K562 (cell line): ENCODE measurements around the gene ZNF407. TPM values are rescaled to one million over a fixed set of nuclear protein-coding genes. Genes with fewer than 3 reads are reported as not detected.

ENCODE experiments used
- ATAC-seq: fragments of 200-7000 bp; cut with Tn5 transposase; 3 replicates; pipeline ENCODE4 v1.9.1; 2020; ENCODE audit warnings: moderate library complexity
- BruUV-seq: library from RNA; stranded (reverse); fragments of 400-500 nt; replicated peaks from 2 replicates; lab custom pipeline; 2021; lab: Mats Ljungman, UMichigan
- CTCF ChIA-PET: fragments of 300-600 bp; formaldehyde crosslinking; extraction: SDS; loops from one replicate; lab custom pipeline; 2021; ENCODE audit warnings: low intra/inter-chr PET ratio; lab: Yijun Ruan, JAX
- POLR2A ChIA-PET: fragments of 300-600, 350-650 bp; sonication (Branson Sonifier 250); formaldehyde crosslinking; extraction: SDS; loops from one replicate; lab custom pipeline; 2021; ENCODE audit warnings: antibody characterized with exemption, inconsistent platforms; lab: Yijun Ruan, JAX
- DNase-seq, 4 experiments: peaks; one replicate each; pipeline versions ENCODE4 v3.0.0 to v3.0.0-alpha.2; 2011 to 2018; ENCODE audit warnings: low spot score in 3 of 4, mixed read lengths in 3 of 4; ENCODE audit errors: extremely low read depth in 1 of 4
- FAIRE-seq: peaks from 2 replicates; lab custom pipeline; 2011; peaks lifted over from hg19 to GRCh38; lab: Jason Lieb, UNC
- H2AFZ ChIP-seq: 2 replicates; pipeline ENCODE4 v1.6.0; 2011; ENCODE audit warnings: low read depth, low read length, control low read depth, inconsistent platforms
- H3K27ac ChIP-seq: fragments of 200-600 bp; 3 replicates; pipeline ENCODE4 v1.8.0; 2011; ENCODE audit warnings: low read depth, mild to moderate bottlenecking, control low read depth, inconsistent platforms, low read length, moderate library complexity, mixed read lengths; ENCODE audit errors: extremely low read depth
- H3K27me3 ChIP-seq, 2 experiments: fragments of 300-600 bp in 1 of 2; 2 replicates in 1 of 2; 3 replicates in 1 of 2; pipeline versions ENCODE4 v1.6.0 to v1.8.0; 2011; ENCODE audit warnings: inconsistent platforms in 2 of 2, low read length in 2 of 2, mild to moderate bottlenecking in 1 of 2, mixed read lengths in 1 of 2, moderate library complexity in 1 of 2; ENCODE audit not compliant: control insufficient read depth in 2 of 2, insufficient read depth in 2 of 2
- H3K36me3 ChIP-seq: fragments of 300-600 bp; 3 replicates; pipeline ENCODE4 v1.8.0; 2011; ENCODE audit warnings: mild to moderate bottlenecking, low read length, inconsistent platforms; ENCODE audit not compliant: control insufficient read depth, insufficient read depth
- H3K4me1 ChIP-seq, 2 experiments: fragments of 200-600 bp in 1 of 2; replicated peaks in 1 of 2; 2 replicates in 1 of 2; 3 replicates in 1 of 2; pipeline versions ENCODE4 v1.5.1 to v1.8.0; 2011; ENCODE audit warnings: inconsistent platforms in 2 of 2, low read length in 2 of 2, mild to moderate bottlenecking in 1 of 2, mixed read lengths in 1 of 2, moderate library complexity in 1 of 2; ENCODE audit not compliant: control insufficient read depth in 2 of 2, insufficient read depth in 2 of 2
- H3K4me2 ChIP-seq: 2 replicates; pipeline ENCODE4 v1.6.1; 2011; ENCODE audit warnings: low read length, control low read depth, inconsistent platforms, mixed read lengths; ENCODE audit not compliant: insufficient read depth
- H3K4me3 ChIP-seq: fragments of 200-600 bp; sonication (generic), shearing (Covaris generic); 2 replicates; pipeline ENCODE4 v1.5.1; 2016; ENCODE audit warnings: control low read depth, inconsistent platforms
- H3K79me2 ChIP-seq: fragments of 200-600 bp; 3 replicates; pipeline ENCODE4 v1.8.0; 2011; ENCODE audit warnings: low read length, inconsistent platforms; ENCODE audit not compliant: control insufficient read depth, insufficient read depth
- H3K9ac ChIP-seq, 2 experiments: 2 replicates each; pipeline versions ENCODE4 v1.6.0 to v1.6.1; 2011; ENCODE audit warnings: low read depth in 2 of 2, low read length in 2 of 2, control low read depth in 1 of 2, inconsistent platforms in 1 of 2, mild to moderate bottlenecking in 1 of 2, mixed read lengths in 1 of 2; ENCODE audit not compliant: insufficient read depth in 1 of 2
- H3K9me1 ChIP-seq: one replicate; pipeline ENCODE4 v1.6.0; 2011; ENCODE audit warnings: inconsistent platforms, mild to moderate bottlenecking, low read length, moderate library complexity; ENCODE audit not compliant: control insufficient read depth, insufficient read depth
- H3K9me3 ChIP-seq: replicated peaks from 2 replicates; pipeline ENCODE4 v1.5.1; 2011; ENCODE audit warnings: low read depth, low read length, inconsistent platforms; ENCODE audit not compliant: control insufficient read depth, insufficient read depth
- H4K20me1 ChIP-seq: replicated peaks from 2 replicates; pipeline ENCODE4 v1.6.1; 2011; ENCODE audit warnings: low read length, inconsistent platforms, mixed read lengths; ENCODE audit not compliant: control insufficient read depth, insufficient read depth
- CEBPG ChIP-seq, 3 experiments: fragments of 200-800 bp in 1 of 3; sonication (Bioruptor generic) in 1 of 3; sonication (generic) in 1 of 3; formaldehyde crosslinking in 1 of 3; IDR thresholded peaks in 2 of 3; conservative IDR thresholded peaks in 1 of 3; 2 replicates each; pipeline versions ENCODE4 v1.6.1 to v1.8.0; 2016 to 2022; ENCODE audit warnings: missing compliant biosample characterization in 2 of 3, missing genetic modification characterization in 2 of 3, mild to moderate bottlenecking in 1 of 3, missing genetic modification reagents in 1 of 3
- TCF3 ChIP-seq: sonication (generic); formaldehyde crosslinking; IDR thresholded peaks from 2 replicates; pipeline ENCODE4 v1.4.0; 2020; ENCODE audit warnings: mild to moderate bottlenecking, missing genetic modification reagents
- WGBS: fragments of 100-300 bp; shearing (Covaris generic); methylation state at CpG from one replicate; pipeline ENCODE4 v1.1.6; 2016; ENCODE audit warnings: low coverage, mixed read lengths; ENCODE audit not compliant: insufficient coverage; ENCODE audit errors: missing lambda C conversion rate; 5-methylcytosine and 5-hydroxymethylcytosine counted together
- in situ Hi-C: fragments of 300-500 bp; cut with MboI; formaldehyde crosslinking; loops from 4 replicates; pipeline ENCODE4 v1.15.0; 2018; ENCODE audit warnings: inconsistent platforms, mixed read lengths
- intact Hi-C: fragments of 100-400 bp; cut with micrococcal nuclease; formaldehyde crosslinking; loops from 2 replicates; pipeline ENCODE4 v1.14.2; 2022
- polyA plus RNA-seq, 8 experiments: library from polyadenylated mRNA; depleted of rRNA in 4 of 8; stranded (reverse) in 5 of 8; unstranded in 3 of 8; fragments of >200 nt; fragmentation: Nextera tagmentation in 2 of 8; fragmentation: Illumina TruSeq in 1 of 8; extraction: Ambion mirVana in 2 of 8; extraction: Trizol in 1 of 8; gene quantifications; 2 replicates each; pipeline versions ENCODE4 v1.2.1 to v1.2.3, GENCODE V29; 2011 to 2014; ENCODE audit warnings: inconsistent platforms in 1 of 8, missing spikeins in 1 of 8
- total RNA-seq, 7 experiments: library from RNA; depleted of rRNA in 6 of 7; stranded (reverse); fragments of >200 nt in 6 of 7; fragmentation: Illumina TruSeq in 2 of 7; extraction: Trizol in 2 of 7; gene quantifications; 2 replicates each; pipeline versions ENCODE4 v1.2.1 to v1.2.3, GENCODE V29; 2011 to 2021; ENCODE audit warnings: low replicate concordance in 1 of 7
- TF ChIP-seq, protein P1 (sequence below), 2 experiments: fragments of 450-650 bp in 1 of 2; sonication (generic) in 1 of 2; formaldehyde crosslinking in 1 of 2; IDR thresholded peaks in 1 of 2; conservative IDR thresholded peaks in 1 of 2; 2 replicates each; pipeline versions ENCODE4 v1.6.1 to v1.8.1; 2016 to 2023; ENCODE audit warnings: mild to moderate bottlenecking in 2 of 2, moderate library complexity in 2 of 2, inconsistent platforms in 1 of 2, missing genetic modification reagents in 1 of 2
- TF ChIP-seq, protein P2 (sequence below): sonication (generic); formaldehyde crosslinking; IDR thresholded peaks from 2 replicates; pipeline ENCODE4 v1.5.0; 2020; ENCODE audit warnings: missing genetic modification reagents
- TF ChIP-seq, protein P3 (sequence below), 2 experiments: IDR thresholded peaks; 2 replicates each; pipeline ENCODE4 v1.6.1; 2012; ENCODE audit warnings: improper control_type of control experiment in 2 of 2, low read depth in 2 of 2, low read length in 2 of 2, borderline replicate concordance in 1 of 2

Gene ZNF407
- total and polyA plus RNA-seq, 9 of the 15 experiments (the other 6 are each of a cell fraction or from before 2014, with no cell fraction given), result 0.21 to 5.4 (median 2.3) TPM

DNA sequence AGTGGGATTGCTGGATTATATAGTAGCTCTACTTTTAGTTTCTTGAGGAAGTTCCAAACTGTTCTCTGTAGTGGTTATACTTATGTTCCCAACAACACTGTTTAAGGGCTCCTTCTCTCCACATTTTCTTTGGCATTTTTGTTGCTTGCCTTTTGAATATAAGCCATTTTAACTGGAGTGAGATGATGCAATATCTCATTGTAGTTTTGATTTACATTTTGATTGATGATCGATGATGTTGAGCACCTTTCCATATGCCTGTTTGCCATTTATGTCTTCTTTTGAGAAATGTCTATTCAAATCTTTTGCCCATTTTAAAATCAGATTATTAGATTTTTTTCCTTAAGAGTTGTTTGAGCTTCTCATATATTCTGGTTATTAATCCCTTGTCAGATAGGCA is 368.0 kb downstream of the ZNF407 start:
- Histone ChIP-seq H3K9me1 (no peaks in the 10 kb centered on the region), H3K4me3 (no peak overlapping the region), H3K36me3 (no peaks in the 10 kb centered on the region), H3K27me3 (no peaks in the 10 kb centered on the region), H3K9ac (no peak overlapping the region), H3K27ac (no peak overlapping the region), H3K79me2 (no peaks in the 10 kb centered on the region), H2AFZ (no peak overlapping the region), H3K4me2 (no peak overlapping the region), H3K9me3 (no peaks in the 10 kb centered on the region), H4K20me1 (no peaks in the 10 kb centered on the region), H3K4me1 (no peaks in the 10 kb centered on the region)
- POLR2A ChIA-PET, result no interaction called here
- WGBS, result 0% methylated on average over 1 of the region's 1 CpG
- FAIRE-seq (no peak), DNase-seq (no peak), ATAC-seq (no peak)
- CTCF ChIA-PET, result interaction anchor here (0.6 kb wide), 1 partner anchor 309 kb away, joined by 3 read pairs; no protein-coding TSS in a partner anchor
- intact Hi-C loops (no loop called here), in situ Hi-C loops (no loop called here)
- TF ChIP-seq CEBPG (CRISPR knock-in tag; IDR thresholded peaks at IDR 0.05), result no peak
- TF ChIP-seq CEBPG (tag; conservative IDR thresholded peaks at IDR 0.05 in 1 of 2, IDR thresholded peaks at IDR 0.05 in 1 of 2), result peak; percentile 17 to 73; a peak in 2 of 4 replicates
- TF ChIP-seq, protein P1, sequence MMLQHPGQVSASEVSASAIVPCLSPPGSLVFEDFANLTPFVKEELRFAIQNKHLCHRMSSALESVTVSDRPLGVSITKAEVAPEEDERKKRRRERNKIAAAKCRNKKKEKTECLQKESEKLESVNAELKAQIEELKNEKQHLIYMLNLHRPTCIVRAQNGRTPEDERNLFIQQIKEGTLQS (IDR thresholded peaks at IDR 0.05), result peak; percentile 34; the same call in 1 of the 2 replicates
- TF ChIP-seq, protein P1 (CRISPR knock-in tag; conservative IDR thresholded peaks at IDR 0.05), result no peak
- TF ChIP-seq, protein P2, sequence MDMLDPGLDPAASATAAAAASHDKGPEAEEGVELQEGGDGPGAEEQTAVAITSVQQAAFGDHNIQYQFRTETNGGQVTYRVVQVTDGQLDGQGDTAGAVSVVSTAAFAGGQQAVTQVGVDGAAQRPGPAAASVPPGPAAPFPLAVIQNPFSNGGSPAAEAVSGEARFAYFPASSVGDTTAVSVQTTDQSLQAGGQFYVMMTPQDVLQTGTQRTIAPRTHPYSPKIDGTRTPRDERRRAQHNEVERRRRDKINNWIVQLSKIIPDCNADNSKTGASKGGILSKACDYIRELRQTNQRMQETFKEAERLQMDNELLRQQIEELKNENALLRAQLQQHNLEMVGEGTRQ (CRISPR knock-in tag), result no peak
- no peak for TF ChIP-seq TCF3 (CRISPR knock-in tag)
- TF ChIP-seq, protein P3, sequence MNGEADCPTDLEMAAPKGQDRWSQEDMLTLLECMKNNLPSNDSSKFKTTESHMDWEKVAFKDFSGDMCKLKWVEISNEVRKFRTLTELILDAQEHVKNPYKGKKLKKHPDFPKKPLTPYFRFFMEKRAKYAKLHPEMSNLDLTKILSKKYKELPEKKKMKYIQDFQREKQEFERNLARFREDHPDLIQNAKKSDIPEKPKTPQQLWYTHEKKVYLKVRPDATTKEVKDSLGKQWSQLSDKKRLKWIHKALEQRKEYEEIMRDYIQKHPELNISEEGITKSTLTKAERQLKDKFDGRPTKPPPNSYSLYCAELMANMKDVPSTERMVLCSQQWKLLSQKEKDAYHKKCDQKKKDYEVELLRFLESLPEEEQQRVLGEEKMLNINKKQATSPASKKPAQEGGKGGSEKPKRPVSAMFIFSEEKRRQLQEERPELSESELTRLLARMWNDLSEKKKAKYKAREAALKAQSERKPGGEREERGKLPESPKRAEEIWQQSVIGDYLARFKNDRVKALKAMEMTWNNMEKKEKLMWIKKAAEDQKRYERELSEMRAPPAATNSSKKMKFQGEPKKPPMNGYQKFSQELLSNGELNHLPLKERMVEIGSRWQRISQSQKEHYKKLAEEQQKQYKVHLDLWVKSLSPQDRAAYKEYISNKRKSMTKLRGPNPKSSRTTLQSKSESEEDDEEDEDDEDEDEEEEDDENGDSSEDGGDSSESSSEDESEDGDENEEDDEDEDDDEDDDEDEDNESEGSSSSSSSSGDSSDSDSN (IDR thresholded peaks at IDR 0.05; ENCODE audit: borderline replicate concordance in 1 of 2, low read depth in 2 of 2, low read length in 2 of 2), result no peak
- BruUV-seq, result no TSS peak
